Limb (tissue), 2 donors: ENCODE data around the gene PAQR8.

Experiments used
- DNase-seq, 2 donors: peaks; one replicate each; pipeline ENCODE4 v3.0.0-alpha.2; 2016; ENCODE audit errors: extremely low spot score in 2 of 2

Gene PAQR8

GRCh38 chr6:52347818-52348217, 14.1 kb upstream of the PAQR8 start:
- no peak for DNase-seq

- DNase-seq = no peak
Measured at GRCh38 chr6:52351879-52352238, 10.1 kb upstream of the PAQR8 start.

GRCh38 chr6:52352239-52353018, 9.5 kb upstream of the PAQR8 start:
- no peak for DNase-seq

- DNase-seq = no peak
Measured at GRCh38 chr6:52356017-52356416, 5.9 kb upstream of the PAQR8 start.

GRCh38 chr6:52359403-52359802, 2.5 kb upstream of the PAQR8 start:
- no peak for DNase-seq

GRCh38 chr6:52360028-52360427, 1.9 kb upstream of the PAQR8 start:
- no peak for DNase-seq

GRCh38 chr6:52360601-52361413, 1.1 kb upstream of the PAQR8 start:
- DNase-seq = no peak

- DNase-seq = no peak
Measured at GRCh38 chr6:52361414-52361944, 472 bp upstream of the PAQR8 start.

GRCh38 chr6:52362443-52363227, 684 bp downstream of the PAQR8 start:
- peak; percentile 4 to 69 for DNase-seq

GRCh38 chr6:52363228-52363867, 1.4 kb downstream of the PAQR8 start:
- DNase-seq = no peak

GRCh38 chr6:52364480-52365166, 2.7 kb downstream of the PAQR8 start:
- DNase-seq = no peak

- DNase-seq = no peak
Measured at GRCh38 chr6:52365317-52365716, 3.4 kb downstream of the PAQR8 start.

- no peak for DNase-seq
Measured at GRCh38 chr6:52365866-52366540, 4.1 kb downstream of the PAQR8 start.

- no peak for DNase-seq
Measured at GRCh38 chr6:52368002-52368401, 6.1 kb downstream of the PAQR8 start.

- DNase-seq = no peak
Measured at GRCh38 chr6:52369234-52369633, 7.3 kb downstream of the PAQR8 start.

GRCh38 chr6:52371656-52372191, 9.8 kb downstream of the PAQR8 start:
- DNase-seq = peak in 1 of 2 donors; percentile 34

- DNase-seq = no peak
Measured at GRCh38 chr6:52373151-52373690, 11.3 kb downstream of the PAQR8 start.

GRCh38 chr6:52374247-52374646, 12.3 kb downstream of the PAQR8 start:
- no peak for DNase-seq

- no peak for DNase-seq
Measured at GRCh38 chr6:52375780-52376556, 14.0 kb downstream of the PAQR8 start.
